SK-MEL-5 (cell line): Measurements from ENCODE around the gene RAB9A. TPM values are rescaled to one million over a fixed set of nuclear protein-coding genes. Genes with fewer than 3 reads are reported as not detected.
"Not testable (repeated sequence)": the region's sequence is repeated elsewhere in the genome, so short reads cannot be mapped to it uniquely, and the experiment has no call there.

Experiments used
- DNase-seq: peaks from one replicate; pipeline ENCODE4 v3.0.0-alpha.2; 2016; ENCODE audit warnings: low read depth, low spot score
- in situ Hi-C: cut with HindIII; loops from 2 replicates; pipeline ENCODE4 v1.10.0; 2016; ENCODE audit warnings: low sequenced_read_pairs, high pct_unique_total_duplicates, low pct_unique_long_range_greater_than_20kb
- total RNA-seq: library from RNA; depleted of rRNA; stranded (reverse); fragments of >200 nt; shearing (Covaris generic); gene quantifications from 2 replicates; pipeline ENCODE4 v1.2.3, GENCODE V29; 2014

The RAB9A gene
- total RNA-seq, 1 experiment from 2014 or later, result 73.4 TPM

DNA sequence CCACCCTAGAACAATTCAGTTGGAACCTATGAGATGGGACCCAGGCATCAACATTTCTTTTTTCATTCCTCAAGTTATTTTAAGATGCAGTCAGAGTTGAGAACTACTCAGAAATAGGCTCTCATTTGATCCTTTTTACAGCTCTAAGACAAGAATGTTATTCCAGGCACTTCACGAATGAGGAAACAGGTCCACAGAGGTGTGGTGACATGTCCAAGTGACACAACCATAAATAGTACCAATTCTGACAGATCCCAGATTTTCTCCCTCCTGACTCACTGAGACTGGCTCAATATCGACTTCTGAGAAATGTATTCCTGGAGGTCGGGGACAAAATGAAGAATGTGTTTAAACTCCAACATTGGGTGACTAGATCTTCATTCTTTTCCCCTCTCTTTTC is 24.9 kb upstream of the RAB9A start:
- no peak for DNase-seq
- in situ Hi-C loops, result no loop called here

DNA sequence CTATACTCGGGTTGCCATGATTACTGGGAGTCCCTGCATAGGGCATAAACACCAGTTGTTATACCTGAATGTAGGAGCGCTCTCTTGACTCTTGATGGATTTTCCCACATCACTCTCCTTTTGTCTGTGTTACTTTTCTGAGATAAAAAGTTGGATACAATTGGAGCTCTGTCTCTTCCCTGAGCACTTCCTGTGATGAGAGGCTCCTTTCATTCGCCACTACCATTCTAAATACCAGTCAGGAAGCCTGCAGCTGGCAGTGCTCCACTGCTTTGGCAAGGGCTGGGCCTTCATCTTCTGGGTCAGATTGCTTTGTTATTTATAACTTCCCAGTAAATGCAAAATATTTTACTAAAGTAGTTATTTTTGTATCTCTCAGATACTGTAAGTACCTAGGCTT is 22.1 kb upstream of the RAB9A start:
- in situ Hi-C loops, result no loop called here

DNA sequence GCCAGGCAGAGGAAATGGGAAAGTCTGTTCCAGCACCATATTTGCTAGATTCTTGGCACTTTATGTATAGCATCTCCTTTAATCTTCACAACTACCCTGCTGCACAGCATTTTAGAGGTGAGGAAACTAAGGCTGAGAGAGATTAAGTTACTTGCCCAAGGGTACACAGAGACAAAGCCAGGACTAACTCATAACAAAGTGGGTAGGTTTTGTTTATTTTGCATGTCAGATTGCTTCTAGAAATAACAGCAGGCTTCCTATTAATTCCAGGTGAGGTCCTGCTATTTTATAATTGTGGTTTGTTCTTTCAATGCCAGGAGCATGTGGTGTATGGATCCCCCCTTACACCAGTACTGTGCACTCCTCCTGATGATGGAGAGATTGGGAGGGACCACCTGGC is 21.0 kb upstream of the RAB9A start:
- DNase-seq, result no peak
- in situ Hi-C loops, result no loop called here

More for the DNA sequence above, 22.1 kb upstream of the RAB9A start:
- peak; percentile 91 for DNase-seq

DNA sequence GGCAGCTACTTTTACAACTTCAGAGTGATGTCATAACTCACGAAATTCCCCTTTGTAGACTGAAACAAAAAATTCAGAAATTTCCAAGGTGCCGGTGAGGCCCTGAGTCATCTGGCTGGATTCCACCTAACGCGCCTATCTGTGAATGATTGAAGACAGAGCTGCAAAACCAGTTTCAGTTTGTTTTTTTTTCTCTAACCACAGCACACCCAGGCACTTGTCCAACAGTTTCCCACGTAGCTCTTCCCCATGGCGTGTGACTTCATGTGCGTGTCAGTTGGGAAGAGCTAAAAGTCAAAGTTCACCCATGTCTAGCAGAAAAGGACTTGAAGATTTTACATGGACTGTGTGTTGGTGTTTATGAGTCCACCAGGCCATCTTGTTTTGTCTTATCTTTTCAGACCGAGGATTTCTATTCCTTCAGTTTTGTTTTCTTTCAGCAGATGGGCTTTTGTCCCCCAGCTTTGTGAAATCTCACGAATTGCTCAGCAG is 19.6 kb upstream of the RAB9A start:
- peak; percentile 94 for DNase-seq
- in situ Hi-C loops, result no loop called here

DNA sequence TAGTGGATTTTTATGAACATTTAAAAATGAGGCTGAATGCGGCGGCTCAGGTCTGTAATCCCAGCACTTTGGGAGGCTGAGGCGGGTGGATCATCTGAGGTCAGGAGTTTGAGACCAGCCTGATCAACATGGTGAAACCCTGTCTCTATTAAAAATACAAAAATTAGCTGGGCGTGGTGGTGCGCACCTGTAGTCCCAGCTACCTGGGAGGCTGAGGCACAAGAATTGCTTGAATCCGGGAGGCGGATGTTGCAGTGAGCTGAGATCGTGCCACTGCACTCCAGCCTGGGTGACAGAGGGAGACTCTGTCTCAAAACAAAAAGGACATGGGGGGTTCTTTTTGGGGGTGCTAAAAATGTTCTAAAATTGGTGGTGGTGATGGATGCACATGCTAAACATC is 19.2 kb upstream of the RAB9A start:
- DNase-seq, in situ Hi-C loops: not testable (repeated sequence)

DNA sequence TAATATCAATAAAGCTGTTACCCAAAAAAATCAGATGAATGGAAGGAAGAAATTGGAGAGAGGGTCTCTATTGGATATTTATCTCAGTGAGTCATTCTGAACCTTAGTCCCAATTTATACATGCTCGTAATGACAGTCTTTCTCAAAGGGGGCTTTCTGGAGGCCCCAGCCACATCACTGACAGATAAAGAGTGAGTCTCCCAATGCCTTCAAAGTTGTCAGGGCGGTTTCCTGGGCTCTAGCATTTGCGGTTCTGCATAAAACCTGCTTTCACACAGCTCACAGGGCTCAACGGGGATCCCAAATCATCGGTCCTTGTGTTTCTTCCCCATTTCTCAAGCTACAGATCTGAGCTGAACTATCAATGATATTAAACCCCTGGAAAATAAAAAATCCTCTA is 18.7 kb upstream of the RAB9A start:
- in situ Hi-C loops, result no loop called here
- DNase-seq, result no peak

DNA sequence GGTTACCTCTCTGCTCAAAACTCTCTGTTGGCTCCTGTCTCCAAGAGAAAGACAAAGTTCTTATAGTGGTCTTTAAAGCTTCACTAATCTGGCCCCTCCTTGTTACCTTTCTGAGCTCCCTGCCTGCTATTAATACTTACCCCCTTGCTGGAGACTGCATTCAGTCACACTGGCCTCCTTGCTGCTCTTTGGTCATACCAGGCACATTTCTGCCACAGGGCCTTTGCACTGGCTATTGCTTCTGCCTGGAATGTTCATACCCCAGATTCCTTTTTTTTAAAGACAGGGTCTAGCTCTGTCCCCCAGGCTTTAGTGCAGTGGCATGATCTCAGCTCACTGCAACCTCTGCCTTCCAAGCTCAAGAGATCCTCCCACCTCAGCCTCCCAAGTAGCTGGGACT is 15.9 kb upstream of the RAB9A start:
- in situ Hi-C loops, result no loop called here
- DNase-seq, result no peak

DNA sequence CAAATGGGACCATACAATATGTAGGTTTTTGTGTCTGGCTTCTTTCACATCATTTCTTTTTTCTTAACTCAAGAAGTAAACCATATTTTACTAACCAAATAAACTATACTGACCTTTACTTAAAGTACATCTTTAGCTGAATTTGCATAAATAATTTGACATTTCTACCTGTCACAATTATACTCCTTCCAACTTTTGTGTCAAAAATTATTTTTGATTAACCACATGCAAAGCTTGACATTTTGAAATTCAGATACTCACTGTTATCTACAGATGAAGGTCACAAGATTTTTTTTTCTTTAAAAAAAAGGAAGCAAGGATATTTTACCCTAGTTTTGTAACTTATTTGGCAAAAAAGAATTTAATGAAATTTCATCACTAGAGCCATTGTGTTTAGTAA is 12.0 kb upstream of the RAB9A start:
- in situ Hi-C loops, result no loop called here
- no peak for DNase-seq

DNA sequence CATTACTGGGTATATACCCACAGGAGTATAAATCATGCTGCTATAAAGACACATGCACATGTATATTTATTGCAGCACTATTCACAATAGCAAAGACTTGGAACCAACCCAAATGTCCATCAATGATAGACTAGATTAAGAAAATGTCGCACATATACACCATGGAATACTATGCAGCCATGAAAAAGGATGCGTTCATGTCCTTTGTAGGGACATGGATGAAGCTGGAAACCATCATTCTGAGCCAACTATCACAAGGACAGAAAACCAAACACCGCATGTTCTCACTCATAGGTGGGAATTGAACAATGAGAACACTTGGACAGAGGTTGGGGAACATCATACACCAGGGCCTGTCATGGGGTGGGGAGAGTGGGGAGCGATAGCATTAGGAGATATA is 9.2 kb upstream of the RAB9A start:
- DNase-seq, in situ Hi-C loops: not testable (repeated sequence)

DNA sequence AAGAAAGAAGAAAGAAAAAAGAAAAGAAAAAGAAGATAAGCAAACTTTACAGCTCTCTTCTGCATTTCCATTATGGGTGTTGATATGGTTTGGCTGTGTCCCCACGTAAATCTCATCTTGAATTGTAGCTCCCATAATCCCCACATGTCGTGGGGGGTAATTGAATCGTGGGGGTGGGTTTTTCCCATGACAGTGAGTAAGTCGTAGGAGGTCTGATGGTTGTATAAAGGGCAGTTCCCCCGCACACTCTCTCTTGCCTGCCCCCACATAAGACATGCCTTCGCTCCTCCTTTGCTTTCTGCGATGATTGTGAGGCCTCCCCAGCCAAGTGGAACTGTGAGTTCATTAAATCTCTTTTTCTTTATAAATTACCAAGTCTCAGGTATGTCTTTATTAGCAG is 7.3 kb upstream of the RAB9A start:
- DNase-seq, result no peak
- in situ Hi-C loops, result no loop called here

DNA sequence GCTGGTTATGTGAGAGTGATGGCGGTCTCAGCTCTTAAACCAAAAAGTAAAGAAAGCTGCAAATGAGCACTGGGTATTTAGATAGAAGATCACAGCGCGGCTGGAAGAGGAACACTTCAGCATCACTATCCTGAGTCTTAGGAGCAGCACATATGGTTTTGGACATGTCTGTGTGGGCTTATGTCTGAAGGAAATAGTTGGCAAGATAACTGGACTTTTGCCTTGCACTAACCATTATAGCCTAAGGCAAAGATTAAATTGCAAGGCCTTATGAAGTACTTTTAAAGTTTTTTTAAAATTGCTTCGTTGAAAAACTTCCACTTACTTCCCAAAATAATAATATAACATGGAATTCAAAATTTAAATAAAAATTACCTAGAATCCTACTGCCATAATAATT is 4.6 kb upstream of the RAB9A start:
- in situ Hi-C loops, result no loop called here
- DNase-seq, result no peak

DNA sequence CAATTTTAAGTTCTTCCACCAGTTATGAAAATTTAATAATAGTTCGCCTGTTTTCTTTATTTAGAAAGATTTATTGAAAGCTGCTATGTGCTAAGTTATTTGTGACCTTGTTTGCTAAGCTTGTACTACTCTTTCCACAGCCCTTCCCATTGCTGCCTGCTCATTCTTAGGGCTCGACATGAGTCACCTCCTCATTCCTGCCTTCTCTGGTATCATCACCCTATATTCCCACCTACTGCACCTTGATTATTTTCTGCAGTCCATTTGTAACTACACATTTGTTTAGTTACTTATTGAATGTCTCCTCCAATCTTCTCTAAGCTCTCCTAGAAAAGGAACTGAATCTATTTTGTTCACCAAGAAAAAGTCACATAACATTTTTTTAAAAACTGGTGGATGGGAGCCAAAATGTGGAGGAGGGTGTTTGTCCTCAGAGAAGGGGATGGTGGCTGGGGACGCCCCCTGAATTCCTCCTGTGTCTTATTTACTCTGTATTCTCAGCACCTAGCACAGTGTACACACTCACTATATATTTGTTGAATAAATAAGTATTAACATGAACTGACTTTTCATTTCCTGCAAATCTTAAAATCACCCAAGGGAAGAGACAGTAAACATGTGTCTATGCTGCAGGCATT is 3.7 kb upstream of the RAB9A start:
- in situ Hi-C loops, result no loop called here
- no peak for DNase-seq

DNA sequence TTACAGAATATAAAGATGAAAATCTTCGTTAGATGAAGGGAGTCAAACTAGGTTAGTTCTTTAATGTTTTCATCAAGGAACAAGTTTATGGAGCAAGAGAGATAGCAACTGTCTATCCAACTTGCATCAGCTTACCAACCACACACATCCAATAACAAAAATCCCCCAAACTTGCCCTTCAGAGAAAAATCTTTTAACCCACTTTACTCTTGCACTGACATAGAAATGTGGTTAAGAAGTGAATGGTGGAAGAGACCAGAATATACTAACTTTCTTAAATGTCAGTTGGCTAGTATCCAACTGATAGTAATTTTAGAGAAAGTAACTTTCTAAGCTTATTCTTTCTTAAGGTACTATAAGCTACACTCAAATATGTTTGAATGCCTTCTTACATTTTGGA is 1.7 kb upstream of the RAB9A start:
- no peak for DNase-seq
- in situ Hi-C loops, result no loop called here

DNA sequence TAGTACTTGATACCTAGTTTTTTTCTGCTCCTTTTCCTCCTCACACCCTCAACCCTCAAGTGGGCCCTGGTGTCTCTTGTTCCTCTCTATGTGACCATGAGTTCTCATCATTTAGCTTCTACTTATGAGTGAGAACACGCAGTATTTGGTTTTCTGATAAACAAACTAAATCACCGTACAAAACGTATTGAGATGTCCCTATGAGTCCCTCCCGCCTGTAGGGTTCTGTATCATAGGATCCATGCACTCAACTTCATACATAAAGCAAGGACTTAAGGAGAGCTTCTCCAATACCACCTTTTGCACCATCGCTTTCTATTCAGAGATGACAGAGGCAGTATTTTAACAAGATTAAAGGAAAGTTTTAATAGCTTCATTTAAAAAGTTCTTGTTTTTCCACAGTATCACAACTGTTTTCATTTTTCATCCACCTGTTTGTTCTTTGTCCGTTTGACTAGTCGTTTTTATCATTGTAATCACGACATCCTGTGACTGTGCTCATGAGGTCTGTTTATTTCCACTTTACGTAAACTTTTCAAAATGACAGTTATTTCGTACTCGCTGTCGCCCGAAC is 457 bp upstream of the RAB9A start:
- in situ Hi-C loops, result no loop called here
- no peak for DNase-seq

DNA sequence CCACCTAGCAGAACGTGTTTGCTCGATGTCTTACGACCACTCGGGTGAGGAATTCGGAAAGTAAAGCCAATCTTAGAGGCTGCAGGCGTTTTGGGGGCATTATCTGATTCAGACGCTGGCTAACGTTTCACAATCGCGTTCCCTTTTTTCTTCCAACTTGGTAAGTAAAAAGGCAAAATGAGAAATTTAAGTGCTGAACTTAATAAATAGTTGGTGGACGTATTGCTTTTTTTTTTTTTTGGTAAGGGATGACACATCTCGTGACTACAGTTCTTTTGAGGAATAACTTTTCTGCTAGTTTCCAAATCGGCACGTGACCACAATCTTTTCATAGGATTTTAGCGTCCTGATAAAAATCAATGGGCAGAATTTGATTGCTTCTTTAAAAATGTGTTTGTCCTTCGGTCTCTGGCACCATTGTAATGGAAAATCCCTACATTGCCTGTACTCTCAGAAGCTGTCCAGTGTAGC is 848 bp downstream of the RAB9A start:
- no peak for DNase-seq

DNA sequence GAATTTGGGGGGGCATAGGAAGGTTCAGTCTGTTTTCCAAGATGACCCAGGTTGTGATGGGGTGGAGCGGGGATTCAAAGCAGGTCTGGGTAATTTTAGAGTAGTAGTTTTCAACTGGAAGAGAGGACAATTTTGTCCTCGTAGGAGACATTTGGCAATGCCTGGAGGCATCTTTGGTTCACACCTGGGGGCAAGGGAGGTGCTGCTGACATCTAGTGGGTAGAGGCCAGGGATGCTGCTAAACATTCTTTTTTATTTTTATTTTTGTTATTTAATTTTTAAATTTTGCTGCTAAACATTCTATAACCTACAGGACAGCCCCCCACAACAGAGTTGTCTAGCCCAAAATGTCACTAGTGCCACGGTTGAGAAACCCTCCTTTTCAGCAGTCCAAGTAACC is 1.9 kb downstream of the RAB9A start:
- in situ Hi-C loops, result no loop called here
- DNase-seq, result no peak

More for the DNA sequence above, 848 bp downstream of the RAB9A start:
- in situ Hi-C loops, result no loop called here

DNA sequence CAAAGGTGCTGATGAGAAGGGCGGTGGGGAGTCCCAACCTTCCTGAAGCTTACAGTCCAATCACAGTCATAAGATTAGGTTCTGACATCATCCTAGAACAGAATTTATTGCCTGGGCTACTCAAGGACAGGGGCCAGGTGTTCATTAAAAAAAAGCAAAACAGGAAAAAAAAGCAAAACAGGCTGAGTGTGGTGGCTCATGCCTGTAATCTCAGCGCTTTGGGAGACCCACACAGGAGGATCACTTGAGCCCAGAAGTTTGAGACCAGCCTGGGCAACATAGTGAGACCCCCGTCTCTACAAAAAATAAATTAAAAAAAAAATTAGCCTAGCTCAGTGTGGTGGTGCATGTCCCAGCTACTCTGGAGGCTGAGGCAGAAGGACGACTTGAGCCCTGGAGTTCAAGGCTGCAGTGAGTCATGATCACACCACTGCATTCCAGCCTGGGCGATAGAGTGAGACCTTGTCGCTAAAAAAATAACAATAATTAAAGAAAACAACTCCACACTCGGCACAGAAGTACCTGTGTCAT is 3.0 kb downstream of the RAB9A start:
- in situ Hi-C loops, result no loop called here
- peak; percentile 10 for DNase-seq

DNA sequence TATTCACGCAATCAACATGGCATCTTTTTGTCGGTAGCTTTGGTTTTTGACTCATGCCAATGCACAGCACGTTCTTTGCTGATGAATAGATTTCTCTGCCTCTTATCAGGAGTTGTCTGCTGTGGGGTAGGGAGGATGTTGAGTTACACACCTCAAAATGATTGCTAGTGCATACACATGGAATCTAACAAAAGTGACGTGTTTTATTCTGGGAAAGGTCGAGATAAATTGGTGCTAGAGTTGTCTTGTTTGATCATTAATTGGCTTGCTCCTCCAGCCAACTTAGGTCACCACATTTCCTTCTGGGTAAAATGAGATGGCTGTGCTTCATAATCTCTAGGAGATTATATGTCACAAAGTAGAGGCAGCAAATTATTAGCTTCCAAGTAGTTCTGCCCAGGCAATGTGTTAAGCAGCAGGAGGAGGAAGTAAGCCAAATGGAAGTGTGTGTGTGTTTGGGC is 3.9 kb downstream of the RAB9A start:
- in situ Hi-C loops, result no loop called here
- no peak for DNase-seq

DNA sequence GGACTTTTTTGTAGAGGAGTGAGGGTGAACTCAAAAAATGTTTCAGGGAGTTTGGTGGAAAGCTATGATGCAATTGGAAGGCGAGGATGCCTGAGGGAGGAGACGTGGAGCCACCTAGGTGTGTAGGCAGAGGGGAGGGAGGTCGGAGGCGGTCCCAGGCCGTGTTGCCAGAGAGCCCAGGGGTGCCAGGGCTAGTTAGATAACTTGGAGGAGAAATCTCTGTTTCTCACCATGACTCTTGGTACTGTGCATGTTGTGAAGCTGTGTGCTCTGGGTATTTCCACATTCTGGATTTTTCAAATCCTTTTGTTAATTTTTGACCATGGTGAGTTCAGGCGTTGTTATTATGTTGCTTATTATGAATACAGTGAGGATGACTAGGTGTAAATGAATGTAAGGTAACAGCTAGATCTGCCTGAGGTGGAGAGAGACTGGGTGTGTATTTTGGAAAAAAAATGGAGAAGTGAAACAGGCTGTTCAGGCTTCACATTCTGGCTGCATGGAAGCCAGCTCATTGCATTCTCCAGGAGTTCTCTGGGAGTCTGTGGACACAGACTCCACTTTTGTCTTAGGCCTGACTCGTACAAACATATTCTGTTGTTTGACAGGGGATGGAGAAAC is 4.5 kb downstream of the RAB9A start:
- DNase-seq, result peak; percentile 39
- in situ Hi-C loops, result no loop called here
